Stimulated activated CD8-positive, alpha-beta memory T cell treated with anti-CD3 and anti-CD28 coated beads, Interleukin-15, amount 100 ng/mL, for 1 hour (primary cell): Measurements from ENCODE around the gene NUCB1.
"Not testable (repeated sequence)": the region's sequence is repeated elsewhere in the genome, so short reads cannot be mapped to it uniquely, and the experiment has no call there.

Experiments used
- DNase-seq: peaks from one replicate; pipeline ENCODE4 v3.0.0-alpha.2; 2020; ENCODE audit warnings: low read depth

Gene NUCB1

DNA sequence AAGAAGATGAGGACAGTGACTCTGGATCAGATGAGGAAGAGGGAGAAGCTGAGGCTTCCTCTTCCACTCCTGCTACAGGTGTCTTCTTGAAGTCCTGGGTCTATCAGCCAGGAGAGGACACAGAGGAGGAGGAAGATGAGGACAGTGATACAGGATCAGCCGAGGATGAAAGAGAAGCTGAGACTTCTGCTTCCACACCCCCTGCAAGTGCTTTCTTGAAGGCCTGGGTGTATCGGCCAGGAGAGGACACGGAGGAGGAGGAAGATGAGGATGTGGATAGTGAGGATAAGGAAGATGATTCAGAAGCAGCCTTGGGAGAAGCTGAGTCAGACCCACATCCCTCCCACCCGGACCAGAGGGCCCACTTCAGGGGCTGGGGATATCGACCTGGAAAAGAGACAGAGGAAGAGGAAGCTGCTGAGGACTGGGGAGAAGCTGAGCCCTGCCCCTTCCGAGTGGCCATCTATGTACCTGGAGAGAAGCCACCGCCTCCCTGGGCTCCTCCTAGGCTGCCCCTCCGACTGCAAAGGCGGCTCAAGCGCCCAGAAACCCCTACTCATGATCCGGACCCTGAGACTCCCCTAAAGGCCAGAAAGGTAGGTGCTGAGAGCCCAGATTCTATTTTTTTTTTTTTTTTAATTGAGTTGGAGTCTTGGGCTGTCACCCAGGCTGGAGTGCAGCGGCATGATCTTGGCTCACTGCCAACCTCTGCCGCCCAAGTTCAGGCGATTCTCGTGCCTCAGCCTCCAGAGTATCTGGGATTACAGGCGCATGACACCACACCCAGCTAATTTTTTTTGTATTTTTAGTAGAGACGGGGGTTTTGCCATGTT lies 25.6 kb upstream of the NUCB1 start:
- no peak for DNase-seq

DNA sequence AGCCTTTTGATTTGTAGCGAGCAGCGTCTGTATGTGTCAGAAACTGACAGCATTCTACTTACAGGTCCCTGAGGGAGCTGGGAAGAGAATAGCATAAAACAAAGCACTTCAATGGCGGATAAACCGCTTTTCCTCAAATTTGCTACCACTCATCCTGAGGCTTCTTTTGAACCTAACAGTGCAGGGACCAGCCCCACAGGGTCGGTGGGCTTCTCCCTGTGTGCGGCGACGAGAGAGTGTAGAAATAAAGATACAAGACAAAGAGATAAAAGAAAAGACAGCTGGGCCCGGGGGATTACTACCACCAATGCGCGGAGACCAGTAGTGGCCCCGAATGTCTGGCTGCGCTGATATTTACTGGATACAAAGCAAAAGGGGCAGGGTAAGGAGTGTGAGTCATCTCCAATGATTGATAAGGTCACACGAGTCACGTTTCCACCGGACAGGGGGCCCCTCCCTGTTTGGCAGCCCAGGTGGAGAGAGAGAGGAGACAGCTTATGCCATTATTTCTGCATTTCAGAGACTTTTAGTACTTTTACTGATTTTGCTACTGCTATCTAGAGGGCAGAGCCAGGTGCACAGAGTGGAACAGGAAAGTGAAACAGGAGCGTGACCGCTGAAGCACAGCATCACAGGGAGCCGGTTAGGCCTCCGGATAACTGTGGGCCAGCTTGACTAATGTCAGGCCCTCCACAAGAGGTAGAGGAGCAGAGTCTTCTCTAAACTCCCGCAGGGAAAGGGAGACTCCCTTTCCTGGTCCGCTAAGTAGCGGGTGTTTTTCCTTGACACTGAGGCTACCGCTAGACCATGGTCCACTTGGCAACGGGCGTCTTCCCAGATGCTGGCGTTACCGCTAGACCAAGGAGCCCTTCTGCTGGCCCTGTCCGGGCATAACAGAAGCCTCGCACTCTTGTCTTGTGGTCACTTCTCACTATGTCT lies 23.8 kb upstream of the NUCB1 start:
- not testable (repeated sequence) for DNase-seq

GRCh38 chr19:48877855-48878195 lies 22.3 kb upstream of the NUCB1 start:
- no peak for DNase-seq

GRCh38 chr19:48878196-48879024 lies 21.7 kb upstream of the NUCB1 start:
- DNase-seq: no peak

DNA sequence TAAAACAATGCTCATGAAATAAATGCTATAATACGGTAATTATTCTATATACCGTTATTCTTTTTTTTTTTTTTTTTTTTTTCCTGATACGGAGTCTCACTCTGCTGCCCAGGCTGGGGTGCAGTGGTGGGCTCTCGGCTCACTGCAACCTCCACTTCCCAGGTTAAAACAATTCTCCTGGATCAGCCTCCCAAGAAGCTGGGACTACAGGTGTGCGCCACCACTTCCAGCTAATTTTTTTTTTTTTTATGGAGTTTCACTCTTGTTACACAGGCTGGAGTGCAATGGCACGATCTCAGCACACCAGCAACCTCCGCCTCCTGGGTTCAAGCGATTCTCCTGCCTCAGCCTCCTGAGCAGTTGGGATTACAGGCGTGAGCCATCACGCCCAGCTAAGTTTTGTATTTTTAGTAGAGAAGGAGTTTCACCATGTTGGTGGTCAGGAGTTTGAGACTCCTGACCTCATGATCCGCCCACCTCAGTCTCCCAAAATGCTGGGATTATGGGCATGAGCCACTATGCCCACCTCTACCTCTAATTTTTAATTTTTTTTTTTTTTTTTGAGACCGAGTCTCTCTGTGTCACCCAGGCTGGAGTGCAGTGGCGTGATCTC lies 21.0 kb upstream of the NUCB1 start:
- DNase-seq: no peak

DNA sequence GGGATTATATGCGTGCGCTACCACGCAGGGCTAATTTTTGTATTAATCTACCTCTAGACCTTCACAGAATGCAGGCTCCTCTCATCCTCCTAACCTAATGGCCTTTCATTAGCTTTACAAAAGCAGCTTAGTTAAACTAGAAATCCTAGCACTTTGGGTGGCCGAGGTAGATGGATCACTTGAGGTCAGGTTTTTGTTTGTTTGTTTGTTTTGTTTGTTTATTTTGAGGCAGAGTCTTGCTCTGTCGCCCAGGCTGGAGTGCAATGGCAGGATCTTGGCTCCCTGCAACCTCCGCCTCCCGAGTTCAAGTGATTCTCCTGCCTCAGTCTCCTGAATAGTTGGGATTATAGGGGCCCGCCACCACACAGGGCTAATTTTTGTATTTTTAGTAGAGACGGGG lies 20.4 kb upstream of the NUCB1 start:
- DNase-seq: not testable (repeated sequence)

- no peak for DNase-seq
Measured at GRCh38 chr19:48881741-48882657, 18.1 kb upstream of the NUCB1 start.

DNA sequence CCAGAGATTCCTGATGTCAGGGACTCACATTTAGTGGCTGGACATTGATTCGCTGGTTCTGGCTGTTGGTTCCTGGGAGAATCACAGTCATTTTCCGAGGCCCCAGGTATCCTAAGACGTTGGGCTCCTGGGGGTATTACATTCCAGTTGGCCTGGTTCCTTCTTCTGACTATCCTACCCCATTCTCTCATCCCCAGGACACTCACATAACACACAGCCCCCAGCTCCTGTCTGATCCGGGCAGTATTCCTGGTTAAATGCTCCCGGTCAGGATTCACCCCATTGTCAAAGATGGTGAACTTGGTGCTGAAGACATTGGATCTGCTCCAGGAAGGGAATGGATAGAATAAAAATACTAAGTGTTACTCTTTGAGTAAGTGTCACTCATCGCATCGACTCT lies 16.4 kb upstream of the NUCB1 start:
- no peak for DNase-seq

GRCh38 chr19:48887861-48888612 lies 12.1 kb upstream of the NUCB1 start:
- no peak for DNase-seq

GRCh38 chr19:48889496-48889895 lies 10.6 kb upstream of the NUCB1 start:
- DNase-seq: not testable (repeated sequence)

- DNase-seq: no peak
Measured at GRCh38 chr19:48890551-48890950, 9.6 kb upstream of the NUCB1 start.

DNA sequence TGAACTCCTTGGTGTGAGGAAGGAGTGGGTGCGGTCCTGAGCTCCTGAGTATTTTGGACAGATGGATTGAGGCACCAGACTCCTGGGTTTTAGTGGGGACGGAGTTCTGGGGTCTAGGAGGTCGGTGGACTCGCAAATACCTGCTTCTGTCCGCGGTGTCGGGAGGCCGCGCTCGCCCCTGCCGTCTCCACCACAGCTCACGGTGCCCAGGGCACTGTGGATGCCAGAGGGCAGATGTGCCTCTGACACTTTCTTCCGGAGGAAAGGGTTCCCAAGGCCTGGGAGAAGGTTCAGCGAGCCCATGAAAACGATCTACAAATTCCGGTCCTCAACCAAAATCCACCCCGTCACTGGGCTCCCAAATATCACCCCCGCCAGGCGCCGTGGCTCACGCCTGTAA lies 4.9 kb upstream of the NUCB1 start:
- no peak for DNase-seq

DNA sequence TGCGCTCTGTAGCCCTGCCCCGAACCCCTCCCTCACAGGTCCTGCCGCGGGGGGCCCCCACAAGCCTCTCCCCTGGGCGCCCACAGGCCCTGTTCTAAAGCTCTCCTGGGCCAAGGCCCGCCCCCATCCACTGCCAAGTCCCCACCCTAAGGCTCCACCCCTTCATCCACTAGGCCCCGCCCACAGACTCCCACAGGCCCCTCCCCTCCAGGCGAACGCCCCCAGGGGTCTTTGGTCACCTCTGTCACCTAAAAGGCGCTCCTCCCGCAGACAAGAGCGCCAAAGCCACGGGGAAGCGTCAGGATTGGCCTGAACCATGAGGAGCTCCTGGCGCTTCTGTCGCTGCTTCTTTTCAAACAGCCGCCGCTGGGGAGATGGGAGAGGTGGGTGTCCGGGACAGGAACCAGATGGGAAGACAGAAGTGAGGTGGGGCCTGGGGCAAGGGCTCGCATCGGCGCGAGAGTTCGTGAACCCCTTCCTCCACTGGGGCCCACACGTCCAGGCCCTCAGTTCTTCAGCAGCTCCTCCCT lies 3.9 kb upstream of the NUCB1 start:
- no peak for DNase-seq

DNA sequence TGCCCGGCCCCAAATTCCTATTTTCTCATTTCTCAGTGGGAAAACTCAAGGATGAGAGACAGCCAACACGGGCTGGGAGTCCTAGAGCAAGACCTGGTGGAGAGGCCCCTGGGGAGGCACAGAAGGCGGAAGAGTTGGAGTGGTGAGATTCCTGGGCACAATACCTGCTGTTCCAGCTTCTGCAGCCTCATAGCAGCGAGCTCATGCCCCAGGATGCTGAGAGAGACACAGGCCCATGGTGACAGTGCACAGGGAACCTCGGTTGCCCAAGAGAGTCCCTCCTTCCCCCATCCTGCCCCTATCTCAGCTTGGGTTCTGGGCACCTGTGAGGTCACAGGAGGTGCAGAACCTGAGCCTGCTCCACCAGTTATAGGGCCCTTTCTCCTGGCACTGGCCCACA lies 2.9 kb upstream of the NUCB1 start:
- DNase-seq: no peak

DNA sequence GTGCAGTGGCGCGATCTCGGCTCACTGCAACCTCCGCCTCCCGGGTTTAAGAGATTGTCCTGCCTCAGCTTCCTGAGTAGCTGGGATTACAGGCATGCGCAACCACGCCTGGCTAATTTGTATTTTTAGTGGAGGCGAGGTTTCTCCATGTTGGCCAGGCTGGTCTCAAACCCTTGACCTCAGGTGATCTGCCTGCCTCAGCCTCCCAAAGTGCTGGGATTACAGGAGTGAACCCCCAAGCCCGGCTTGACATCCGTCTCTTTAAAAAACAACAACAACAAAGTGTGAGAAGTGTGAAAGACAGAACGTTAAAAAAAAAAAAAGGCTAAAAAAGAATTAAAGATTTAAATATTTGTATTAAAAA lies 744 bp upstream of the NUCB1 start:
- DNase-seq: not testable (repeated sequence)

- DNase-seq: no peak
Measured at GRCh38 chr19:48900477-48901406, 630 bp downstream of the NUCB1 start.

DNA sequence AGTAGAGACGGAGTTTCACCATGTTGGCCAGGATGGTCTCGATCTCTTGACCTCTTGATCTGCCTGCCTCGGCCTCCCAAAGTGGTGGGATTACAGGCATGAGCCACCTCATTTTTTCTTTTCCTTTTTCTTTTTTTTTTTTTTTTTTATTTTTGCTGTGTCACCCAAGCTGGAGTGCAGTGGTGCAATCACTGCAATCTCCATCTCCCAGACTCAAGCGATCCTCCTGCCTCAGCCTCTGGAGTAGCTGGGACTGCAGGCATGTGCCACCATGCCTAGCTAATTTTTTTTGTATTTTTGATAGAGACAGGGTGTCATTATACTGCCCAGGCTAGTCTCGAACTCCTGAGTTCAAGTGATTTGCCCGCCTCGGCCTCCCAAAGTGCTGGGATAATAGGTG lies 2.2 kb downstream of the NUCB1 start:
- not testable (repeated sequence) for DNase-seq

GRCh38 chr19:48903788-48904187 lies 3.7 kb downstream of the NUCB1 start:
- not testable (repeated sequence) for DNase-seq

DNA sequence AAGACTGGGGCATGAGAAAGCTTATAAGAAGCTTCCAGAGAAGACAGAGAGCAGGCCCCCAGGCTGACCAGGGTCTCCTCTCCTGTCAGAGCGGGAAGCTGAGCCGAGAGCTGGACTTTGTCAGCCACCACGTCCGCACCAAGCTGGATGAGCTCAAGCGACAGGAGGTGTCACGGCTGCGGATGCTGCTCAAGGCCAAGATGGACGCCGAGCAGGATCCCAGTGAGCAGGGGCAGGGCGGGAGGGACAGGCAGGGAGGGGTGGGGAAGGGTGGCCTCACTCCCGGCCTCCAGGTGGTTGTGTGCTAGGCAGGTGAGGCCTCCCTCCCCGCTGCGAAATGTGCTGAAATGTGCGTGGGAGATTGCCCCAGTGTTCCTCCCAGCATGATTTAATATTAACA lies 5.6 kb downstream of the NUCB1 start:
- DNase-seq: no peak
